B cell (primary cell): ENCODE results near the gene RNF217. TPM values are rescaled to one million over a fixed set of nuclear protein-coding genes. Genes with fewer than 3 reads are reported as not detected.

Experiments used
- ATAC-seq: fragments of 200-7000 bp; cut with Tn5 transposase; one replicate; pipeline ENCODE4 v1.10.0; 2021; ENCODE audit warnings: low read depth, mild to moderate bottlenecking, moderate number of reproducible peaks, moderate library complexity
- CTCF ChIA-PET: fragments of 350-600 bp; sonication (Branson Sonifier 250); formaldehyde crosslinking; loops from one replicate; lab custom pipeline; 2021; ENCODE audit warnings: antibody characterized with exemption, inconsistent platforms; lab: Charles Lee
- POLR2A ChIA-PET: fragments of 350-600 bp; sonication (Branson Sonifier 250); formaldehyde crosslinking; loops from one replicate; lab custom pipeline; 2021; ENCODE audit warnings: antibody characterized with exemption; lab: Charles Lee
- DNase-seq: peaks from one replicate; pipeline ENCODE4 v3.0.0; 2013
- H2AFZ ChIP-seq: 2 replicates; pipeline ENCODE4 v1.6.1; 2012; ENCODE audit warnings: mild to moderate bottlenecking, low read depth, low read length; ENCODE audit not compliant: insufficient read depth, poor library complexity, severe bottlenecking
- H3K27ac ChIP-seq, 2 donors: 1 replicate in 1 of 2; 2 replicates in 1 of 2; pipeline ENCODE4 v1.5.1; 2012 to 2013; ENCODE audit warnings: low read length in 2 of 2, mild to moderate bottlenecking in 2 of 2, moderate library complexity in 1 of 2
- H3K27me3 ChIP-seq, 4 experiments: fragments of 200-600 bp in 1 of 4; sonication (generic) in 1 of 4; replicated peaks in 1 of 4; 1 replicate in 2 of 4; 2 replicates in 2 of 4; pipeline versions ENCODE4 v1.6.1 to v1.7.0; 2013 to 2016; ENCODE audit warnings: low read length in 3 of 4, mild to moderate bottlenecking in 2 of 4, mixed read lengths in 1 of 4, moderate library complexity in 1 of 4; ENCODE audit not compliant: insufficient read depth in 4 of 4, control insufficient read depth in 3 of 4; ENCODE audit errors: control extremely low read depth in 1 of 4
- H3K36me3 ChIP-seq, 2 experiments: replicated peaks in 1 of 2; 1 replicate in 1 of 2; 2 replicates in 1 of 2; pipeline versions ENCODE4 v1.6.1 to v1.7.1; 2013; ENCODE audit warnings: low read length in 1 of 2; ENCODE audit not compliant: insufficient read depth in 2 of 2, control insufficient read depth in 1 of 2; ENCODE audit errors: control extremely low read depth in 1 of 2, extremely low read depth in 1 of 2
- H3K4me1 ChIP-seq, 2 donors: fragments of 200-600 bp in 1 of 2; sonication (generic) in 1 of 2; 1 replicate in 1 of 2; 2 replicates in 1 of 2; pipeline versions ENCODE4 v1.5.1 to v1.6.1; 2013 to 2017; ENCODE audit warnings: low read length in 2 of 2; ENCODE audit not compliant: control insufficient read depth in 2 of 2, insufficient read depth in 2 of 2
- H3K4me2 ChIP-seq: replicated peaks from 2 replicates; pipeline ENCODE3; 2012; ENCODE audit warnings: mild to moderate bottlenecking, low read depth, low read length; ENCODE audit not compliant: poor library complexity, severe bottlenecking
- H3K4me3 ChIP-seq, 5 experiments: fragments of 200-600 bp in 1 of 5; sonication (generic) in 1 of 5; 1 replicate in 3 of 5; 2 replicates in 2 of 5; pipeline versions ENCODE4 v1.5.1 to v1.7.0; 2011 to 2016; ENCODE audit warnings: low read length in 4 of 5, mild to moderate bottlenecking in 4 of 5, low read depth in 2 of 5, control low read depth in 1 of 5, moderate library complexity in 1 of 5; ENCODE audit not compliant: insufficient read depth in 1 of 5; ENCODE audit errors: control extremely low read depth in 1 of 5, extremely low read depth in 1 of 5
- H3K79me2 ChIP-seq: fragments of 200-600 bp; sonication (generic); one replicate; pipeline ENCODE4 v1.6.0; 2016; ENCODE audit warnings: low read length; ENCODE audit not compliant: control insufficient read depth, insufficient read depth
- H3K9ac ChIP-seq: fragments of 200-600 bp; sonication (generic); 2 replicates; pipeline ENCODE4 v1.6.1; 2017; ENCODE audit warnings: mild to moderate bottlenecking, low read length, moderate library complexity
- H3K9me3 ChIP-seq, 3 donors: one replicate each; pipeline versions ENCODE4 v1.6.1 to v1.7.1; 2013; ENCODE audit warnings: low read length in 2 of 3; ENCODE audit not compliant: control insufficient read depth in 2 of 3, insufficient read depth in 1 of 3; ENCODE audit errors: control extremely low read depth in 1 of 3
- H4K20me1 ChIP-seq: 2 replicates; pipeline ENCODE4 v1.6.0; 2012; ENCODE audit warnings: mild to moderate bottlenecking, low read length; ENCODE audit not compliant: insufficient read depth, control insufficient read depth, poor library complexity, severe bottlenecking
- H3K27ac Mint-ChIP-seq: one replicate; pipeline ENCODE4 v1.8.0; 2021; ENCODE audit warnings: mixed read lengths
- H3K27me3 Mint-ChIP-seq: one replicate; pipeline ENCODE4 v1.8.0; 2021; ENCODE audit warnings: mixed read lengths
- H3K4me1 Mint-ChIP-seq: one replicate; pipeline ENCODE4 v1.8.0; 2021; ENCODE audit warnings: mixed read lengths
- H3K4me3 Mint-ChIP-seq: one replicate; pipeline ENCODE4 v1.8.0; 2021; ENCODE audit warnings: mixed read lengths
- H3K9me3 Mint-ChIP-seq: one replicate; pipeline ENCODE4 v1.8.0; 2022; ENCODE audit warnings: mixed read lengths; ENCODE audit not compliant: insufficient read depth
- CTCF ChIP-seq: fragments of 200-600 bp; IDR thresholded peaks from one replicate; pipeline ENCODE4 v1.8.0; 2022; ENCODE audit warnings: antibody characterized with exemption, mild to moderate bottlenecking
- EZH2 ChIP-seq: IDR thresholded peaks from 2 replicates; pipeline ENCODE4 v1.6.1; 2012; ENCODE audit warnings: borderline replicate concordance, low read depth, mild to moderate bottlenecking, moderate library complexity, low read length; ENCODE audit not compliant: insufficient read depth, poor library complexity, severe bottlenecking
- intact Hi-C: fragments of 100-400 bp; cut with micrococcal nuclease; formaldehyde crosslinking; loops from one replicate; pipeline ENCODE4 v1.10.0; 2022
- polyA plus RNA-seq: library from polyadenylated mRNA; depleted of rRNA; stranded (reverse); fragments of >200 nt; gene quantifications from 2 replicates; pipeline ENCODE4 v1.2.3, GENCODE V29; 2012
- total RNA-seq, 2 donors: library from RNA; stranded (reverse); fragments of 120-200 nt in 1 of 2; gene quantifications; 1 replicate in 1 of 2; 2 replicates in 1 of 2; pipeline versions ENCODE4 v1.2.3 to v1.2.4, GENCODE V29; 2013 to 2022

The RNF217 gene
- total and polyA plus RNA-seq, 2 donors (not counting 1 experiment from before 2014, with no cell fraction given), result 0.03 TPM; not detected in 1

- Histone ChIP-seq H3K79me2 (no peaks in the 10 kb centered on the region), H3K4me2 (no peak overlapping the region), H3K9ac (no peak overlapping the region), H3K4me3 (no peak overlapping the region), H3K36me3 (no peaks in the 10 kb centered on the region), H3K27ac (no peak overlapping the region), H3K9me3 (peaks cover 0 to 2% (median 0%) of the 10 kb centered on the region in 3 donors), H2AFZ (no peak overlapping the region), H4K20me1 (no peaks in the 10 kb centered on the region), H3K27me3 (no peaks in the 10 kb centered on the region), H3K4me1 (no peaks in the 10 kb centered on the region)
- Mint-ChIP-seq H3K27me3 (no peaks in the 10 kb centered on the region), H3K4me3 (no peak overlapping the region), H3K4me1 (no peaks in the 10 kb centered on the region), H3K27ac (no peak overlapping the region), H3K9me3 (no peaks in the 10 kb centered on the region)
- ATAC-seq (no peak), DNase-seq (no peak)
- POLR2A ChIA-PET, result no interaction called here
- CTCF ChIA-PET, result interaction anchor here (1.2 kb wide), 1 partner anchor 8 kb away, joined by 3 read pairs; no protein-coding TSS in a partner anchor
- TF ChIP-seq EZH2, result no peak
- TF ChIP-seq CTCF, result no peak
- intact Hi-C loops, result no loop called here
Measured at GRCh38 chr6:125140808-125141207, 178.6 kb downstream of the RNF217 start.

Other genes starting within 250 kb of the RNF217 start
- not detected in 2 replicates for gene TPD52L1, start 191.3 kb downstream of the RNF217 start, total RNA-seq
- not detected in 2 replicates for gene TPD52L1, start 191.3 kb downstream of the RNF217 start, polyA plus RNA-seq